ENCODE results near the gene PCDH1. TPM values are rescaled to one million over a fixed set of nuclear protein-coding genes. Genes with fewer than 3 reads are reported as not detected.

The PCDH1 gene
- total RNA-seq, 6 experiments from 2014 or later = 20.8 to 44.1 (median 29.4) TPM

DNA sequence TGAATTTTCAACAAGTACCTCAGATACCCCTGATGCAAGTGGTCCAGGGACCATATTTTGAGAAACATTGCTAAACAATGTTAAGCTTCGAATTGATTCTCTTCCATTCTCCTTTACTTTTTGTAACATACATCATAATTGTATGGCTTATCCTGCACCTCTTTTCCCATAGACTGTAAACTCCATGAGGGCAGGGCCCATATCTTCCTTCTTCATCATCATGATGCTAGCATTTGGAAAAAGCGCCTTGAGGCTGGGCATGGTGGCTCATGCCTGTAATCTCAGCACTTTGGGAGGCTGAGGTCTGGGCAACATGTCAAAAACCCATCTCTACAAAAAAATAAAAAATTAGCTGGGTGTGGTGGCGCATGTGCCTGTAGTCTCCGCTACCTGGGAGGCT, 31.0 kb upstream of the PCDH1 start:
- DNase-seq = no peak
- Histone ChIP-seq H3K4me3 (no peak overlapping the region), H3K9me3 (no peaks in the 10 kb centered on the region), H3K27me3 (no peaks in the 10 kb centered on the region), H3K27ac (no peak overlapping the region), H3K36me3 (no peaks in the 10 kb centered on the region), H3K4me1 (peaks cover 0 to 6% (median 0%) of the 10 kb centered on the region in 4 donors)
- WGBS (ENCODE audit: insufficient coverage, low coverage, low lambda C conversion rate, missing lambda C conversion rate) = 65% methylated on average over 4 of the region's 4 CpGs
- intact Hi-C loops (cut with DNase I) = no loop called here
- ATAC-seq = no peak
- no peak for TF ChIP-seq POLR2A (IDR thresholded peaks at IDR 0.05)
- TF ChIP-seq, protein P1, sequence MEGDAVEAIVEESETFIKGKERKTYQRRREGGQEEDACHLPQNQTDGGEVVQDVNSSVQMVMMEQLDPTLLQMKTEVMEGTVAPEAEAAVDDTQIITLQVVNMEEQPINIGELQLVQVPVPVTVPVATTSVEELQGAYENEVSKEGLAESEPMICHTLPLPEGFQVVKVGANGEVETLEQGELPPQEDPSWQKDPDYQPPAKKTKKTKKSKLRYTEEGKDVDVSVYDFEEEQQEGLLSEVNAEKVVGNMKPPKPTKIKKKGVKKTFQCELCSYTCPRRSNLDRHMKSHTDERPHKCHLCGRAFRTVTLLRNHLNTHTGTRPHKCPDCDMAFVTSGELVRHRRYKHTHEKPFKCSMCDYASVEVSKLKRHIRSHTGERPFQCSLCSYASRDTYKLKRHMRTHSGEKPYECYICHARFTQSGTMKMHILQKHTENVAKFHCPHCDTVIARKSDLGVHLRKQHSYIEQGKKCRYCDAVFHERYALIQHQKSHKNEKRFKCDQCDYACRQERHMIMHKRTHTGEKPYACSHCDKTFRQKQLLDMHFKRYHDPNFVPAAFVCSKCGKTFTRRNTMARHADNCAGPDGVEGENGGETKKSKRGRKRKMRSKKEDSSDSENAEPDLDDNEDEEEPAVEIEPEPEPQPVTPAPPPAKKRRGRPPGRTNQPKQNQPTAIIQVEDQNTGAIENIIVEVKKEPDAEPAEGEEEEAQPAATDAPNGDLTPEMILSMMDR (IDR thresholded peaks at IDR 0.05) = no peak

DNA sequence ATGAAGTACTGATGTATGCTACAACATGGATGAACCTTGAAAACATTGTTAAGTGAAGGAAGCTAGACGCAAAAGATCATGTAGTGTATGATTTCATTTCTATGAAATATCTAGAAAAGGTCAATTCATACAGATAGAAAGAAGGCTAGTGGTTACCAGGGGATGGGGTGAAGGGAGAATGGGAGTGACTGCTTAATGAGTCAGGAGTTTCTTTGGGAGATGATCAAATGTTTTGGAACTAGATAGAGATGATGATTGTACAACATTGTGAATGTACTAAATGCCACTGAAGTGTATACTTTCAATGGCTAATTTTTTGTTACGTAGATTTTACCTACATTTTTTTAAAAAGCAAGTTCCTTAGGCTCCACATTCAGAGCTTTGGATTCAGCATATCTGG, 30.6 kb upstream of the PCDH1 start:
- TF ChIP-seq POLR2A (IDR thresholded peaks at IDR 0.05) = no peak
- TF ChIP-seq, protein P1 (IDR thresholded peaks at IDR 0.05) = no peak
- no peaks in the 10 kb centered on the region for H3K27me3 ChIP-seq
- 84% methylated on average over 2 of the region's 2 CpGs for WGBS (ENCODE audit: insufficient coverage, low coverage, low lambda C conversion rate, missing lambda C conversion rate)
- H3K36me3 ChIP-seq = no peaks in the 10 kb centered on the region
- intact Hi-C loops (cut with DNase I) = no loop called here
- DNase-seq (no peak), ATAC-seq (no peak)
- no peak overlapping the region for H3K4me3 ChIP-seq
- no peak overlapping the region for H3K27ac ChIP-seq
- no peaks in the 10 kb centered on the region for H3K9me3 ChIP-seq
- peaks cover 0 to 2% (median 0%) of the 10 kb centered on the region in 4 donors for H3K4me1 ChIP-seq

DNA sequence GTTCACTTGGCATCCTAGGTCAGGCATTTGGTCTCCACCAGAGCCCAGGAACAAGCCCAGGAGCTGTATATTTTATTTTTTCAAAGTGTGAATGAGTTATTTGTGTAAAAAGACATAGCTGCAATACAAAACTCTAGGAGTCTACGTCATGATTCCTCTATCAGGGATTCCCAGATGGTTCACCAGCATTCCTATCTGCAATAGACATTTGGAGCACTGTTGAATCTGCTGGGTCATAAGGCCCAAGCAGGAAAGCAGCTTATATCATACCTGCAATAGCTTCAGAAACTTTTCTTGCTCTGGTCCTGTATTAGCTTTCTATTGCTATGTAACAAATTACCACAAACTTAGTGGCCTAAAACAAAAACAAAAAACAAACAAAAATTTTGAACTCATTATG, 28.8 kb upstream of the PCDH1 start:
- Histone ChIP-seq H3K4me3 (no peak overlapping the region), H3K27me3 (no peaks in the 10 kb centered on the region), H3K27ac (no peak overlapping the region), H3K9me3 (no peaks in the 10 kb centered on the region), H3K4me1 (no peaks in the 10 kb centered on the region), H3K36me3 (no peaks in the 10 kb centered on the region)
- TF ChIP-seq, protein P1 (IDR thresholded peaks at IDR 0.05) = no peak
- TF ChIP-seq POLR2A (IDR thresholded peaks at IDR 0.05) = no peak
- 0% methylated on average over 1 of the region's 1 CpG for WGBS (ENCODE audit: insufficient coverage, low coverage, low lambda C conversion rate, missing lambda C conversion rate)
- ATAC-seq = no peak
- DNase-seq = no peak
- intact Hi-C loops (cut with DNase I) = no loop called here

DNA sequence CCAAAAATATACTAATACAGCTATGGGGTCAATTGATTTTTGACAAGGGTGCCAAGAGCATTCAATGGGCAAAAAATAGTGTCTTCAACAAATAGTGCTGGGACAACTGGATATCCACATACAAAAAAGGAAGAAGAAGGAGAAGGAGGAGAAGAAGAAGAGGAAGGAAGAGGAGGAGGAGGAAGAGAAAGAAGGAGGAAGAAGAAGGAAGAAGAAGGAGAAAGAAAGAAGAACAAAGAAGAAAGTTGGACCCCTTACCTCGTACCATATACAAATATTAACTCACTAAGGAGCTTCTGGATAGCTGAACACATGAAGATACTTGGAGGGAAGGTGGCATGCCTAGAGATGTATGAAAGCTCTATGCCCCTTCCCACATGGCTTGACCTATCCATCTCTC, 28.3 kb upstream of the PCDH1 start:
- H3K27me3 ChIP-seq = no peaks in the 10 kb centered on the region
- intact Hi-C loops (cut with DNase I) = no loop called here
- H3K27ac ChIP-seq = no peak overlapping the region
- ATAC-seq (no peak), DNase-seq (no peak)
- H3K36me3 ChIP-seq = no peaks in the 10 kb centered on the region
- 36% methylated on average over 1 of the region's 1 CpG for WGBS (ENCODE audit: insufficient coverage, low coverage, low lambda C conversion rate, missing lambda C conversion rate)
- H3K4me3 ChIP-seq = no peak overlapping the region
- no peaks in the 10 kb centered on the region for H3K4me1 ChIP-seq
- no peaks in the 10 kb centered on the region for H3K9me3 ChIP-seq
- no peak for TF ChIP-seq POLR2A (IDR thresholded peaks at IDR 0.05)
- TF ChIP-seq, protein P1 (IDR thresholded peaks at IDR 0.05) = no peak

DNA sequence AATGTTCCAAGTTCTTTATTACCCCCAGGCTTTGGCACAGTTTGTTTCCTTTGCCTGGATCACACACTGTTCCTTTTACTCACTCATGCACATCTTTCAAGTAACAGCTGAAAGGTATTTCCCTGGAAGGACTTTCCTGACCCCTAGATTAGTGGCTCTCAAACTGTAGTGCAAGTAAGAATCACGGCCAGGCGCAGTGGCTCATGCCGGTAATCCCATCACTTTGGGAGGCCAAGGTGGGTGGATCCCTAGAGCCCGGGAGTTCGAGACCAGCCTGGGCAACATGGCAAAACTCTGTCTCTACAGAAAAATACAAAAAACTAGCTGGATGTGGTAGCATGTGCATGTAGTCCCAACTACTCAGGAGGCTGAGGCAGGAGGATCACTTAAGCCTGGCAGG, 26.3 kb upstream of the PCDH1 start:
- H3K4me1 ChIP-seq = no peaks in the 10 kb centered on the region
- DNase-seq (no peak), ATAC-seq (no peak)
- H3K36me3 ChIP-seq = no peaks in the 10 kb centered on the region
- TF ChIP-seq, protein P1 (IDR thresholded peaks at IDR 0.05) = no peak
- TF ChIP-seq POLR2A (IDR thresholded peaks at IDR 0.05) = no peak
- H3K4me3 ChIP-seq = no peak overlapping the region
- no peaks in the 10 kb centered on the region for H3K9me3 ChIP-seq
- 90% methylated on average over 5 of the region's 5 CpGs for WGBS (ENCODE audit: insufficient coverage, low coverage, low lambda C conversion rate, missing lambda C conversion rate)
- intact Hi-C loops (cut with DNase I) = no loop called here
- no peak overlapping the region for H3K27ac ChIP-seq
- H3K27me3 ChIP-seq = no peaks in the 10 kb centered on the region

Data from right lobe of liver (tissue), 6 donors.